Measurements from ENCODE around the gene RNLS.

The RNLS gene

GRCh38 chr10:88259381-88259780 is 323.7 kb downstream of the RNLS start:
- TF ChIP-seq CTCF (IDR thresholded peaks at IDR 0.05) = no peak
- Histone ChIP-seq H3K4me3 (no peak overlapping the region), H3K27ac (no peak overlapping the region)
- DNase-seq (ENCODE audit: low spot score) = no peak

GRCh38 chr10:88256886-88257285 is 326.2 kb downstream of the RNLS start:
- no peak for TF ChIP-seq CTCF (IDR thresholded peaks at IDR 0.05)
- DNase-seq (ENCODE audit: low spot score) = no peak
- Histone ChIP-seq H3K27ac (peak overlapping the region; percentile 83 to 85), H3K4me3 (peak overlapping the region; percentile 64)

GRCh38 chr10:88256013-88256680 is 327.0 kb downstream of the RNLS start:
- DNase-seq (ENCODE audit: low spot score) = peak; percentile 84
- peak overlapping the region; percentile 64 for H3K4me3 ChIP-seq
- peak overlapping the region; percentile 83 to 85 for H3K27ac ChIP-seq
- no peak for TF ChIP-seq CTCF (IDR thresholded peaks at IDR 0.05)

- peak overlapping the region; percentile 83 to 85 for H3K27ac ChIP-seq
- H3K4me3 ChIP-seq = no peak overlapping the region
- DNase-seq (ENCODE audit: low spot score) = no peak
- no peak for TF ChIP-seq CTCF (IDR thresholded peaks at IDR 0.05)
These were observed 329.0 kb downstream of the RNLS start for GRCh38 chr10:88254091-88254490.

GRCh38 chr10:88253622-88254021 is 329.5 kb downstream of the RNLS start:
- H3K27ac ChIP-seq = peak overlapping the region; percentile 83 to 85
- DNase-seq (ENCODE audit: low spot score) = no peak
- H3K4me3 ChIP-seq = no peak overlapping the region
- no peak for TF ChIP-seq CTCF (IDR thresholded peaks at IDR 0.05)

- H3K27ac ChIP-seq = peak overlapping the region; percentile 9 to 83
- no peak overlapping the region for H3K4me3 ChIP-seq
- no peak for DNase-seq (ENCODE audit: low spot score)
- TF ChIP-seq CTCF (IDR thresholded peaks at IDR 0.05) = no peak
These were observed 330.0 kb downstream of the RNLS start for GRCh38 chr10:88253128-88253527.

- no peak overlapping the region for H3K27ac ChIP-seq
- H3K4me3 ChIP-seq = no peak overlapping the region
- no peak for TF ChIP-seq CTCF (IDR thresholded peaks at IDR 0.05)
- DNase-seq (ENCODE audit: low spot score) = no peak
These were observed 333.7 kb downstream of the RNLS start for GRCh38 chr10:88249450-88249849.
